CD8-positive, alpha-beta memory T cell (primary cell): ENCODE measurements around the gene HPD. TPM values are rescaled to one million over a fixed set of nuclear protein-coding genes. Genes with fewer than 3 reads are reported as not detected.
A peak's percentile ranks its signal among the peaks of the same experiment; 100 is the strongest.

ENCODE experiments used
- CTCF ChIA-PET: fragments of 350-600 bp; sonication (Branson Sonifier 250); formaldehyde crosslinking; loops from one replicate; lab custom pipeline; 2021; ENCODE audit warnings: antibody characterized with exemption; lab: Charles Lee
- POLR2A ChIA-PET: fragments of 350-600 bp; sonication (Branson Sonifier 250); formaldehyde crosslinking; loops from one replicate; lab custom pipeline; 2021; ENCODE audit warnings: antibody characterized with exemption; lab: Charles Lee
- DNase-seq, 5 donors: peaks; one replicate each; pipeline versions ENCODE4 v3.0.0 to v3.0.0-alpha.2; 2020 to 2022; ENCODE audit warnings: mixed read lengths in 1 of 5
- H3K27ac ChIP-seq: one replicate; pipeline ENCODE4 v1.7.0; 2013; ENCODE audit warnings: low read depth, mild to moderate bottlenecking, low read length, moderate library complexity
- H3K27me3 ChIP-seq: 2 replicates; pipeline ENCODE4 v1.7.0; 2013; ENCODE audit warnings: low read length, mild to moderate bottlenecking; ENCODE audit not compliant: insufficient read depth, poor library complexity, severe bottlenecking
- H3K36me3 ChIP-seq: 2 replicates; pipeline ENCODE4 v1.7.0; 2013; ENCODE audit warnings: mild to moderate bottlenecking, low read length, moderate library complexity; ENCODE audit not compliant: insufficient read depth
- H3K4me1 ChIP-seq: 2 replicates; pipeline ENCODE4 v1.7.0; 2013; ENCODE audit warnings: mild to moderate bottlenecking, low read length, moderate library complexity; ENCODE audit not compliant: insufficient read depth
- H3K4me3 ChIP-seq: 2 replicates; pipeline ENCODE4 v1.7.0; 2013; ENCODE audit warnings: mild to moderate bottlenecking, low read length
- H3K9me3 ChIP-seq: 2 replicates; pipeline ENCODE4 v1.7.0; 2013; ENCODE audit warnings: mild to moderate bottlenecking, low read length
- H3K27ac Mint-ChIP-seq, 8 donors: one replicate each; pipeline ENCODE4 v1.8.0; 2020 to 2021; ENCODE audit warnings: mixed read lengths in 8 of 8, mild to moderate bottlenecking in 6 of 8, inconsistent platforms in 3 of 8, moderate library complexity in 3 of 8
- H3K27me3 Mint-ChIP-seq, 2 donors: one replicate each; pipeline ENCODE4 v1.8.0; 2020 to 2021; ENCODE audit warnings: mixed read lengths in 2 of 2, mild to moderate bottlenecking in 1 of 2, moderate library complexity in 1 of 2
- H3K36me3 Mint-ChIP-seq, 3 donors: one replicate each; pipeline ENCODE4 v1.8.0; 2020 to 2021; ENCODE audit warnings: mixed read lengths in 3 of 3, inconsistent platforms in 1 of 3, mild to moderate bottlenecking in 1 of 3
- H3K4me1 Mint-ChIP-seq, 3 donors: one replicate each; pipeline ENCODE4 v1.8.0; 2020 to 2021; ENCODE audit warnings: mixed read lengths in 3 of 3, inconsistent platforms in 1 of 3, mild to moderate bottlenecking in 1 of 3
- H3K4me3 Mint-ChIP-seq, 7 donors: one replicate each; pipeline ENCODE4 v1.8.0; 2020 to 2021; ENCODE audit warnings: mixed read lengths in 7 of 7, mild to moderate bottlenecking in 6 of 7, moderate library complexity in 4 of 7, inconsistent platforms in 2 of 7
- H3K9me3 Mint-ChIP-seq, 5 donors: one replicate each; pipeline ENCODE4 v1.8.0; 2020 to 2022; ENCODE audit warnings: mixed read lengths in 5 of 5, mild to moderate bottlenecking in 3 of 5, moderate library complexity in 2 of 5, inconsistent platforms in 1 of 5
- polyA plus RNA-seq: library from polyadenylated mRNA; unstranded; fragments of 300-500 nt; fragmentation: Illumina TruSeq; gene quantifications from one replicate; pipeline ENCODE4 v1.2.3, GENCODE V29; 2021
- total RNA-seq, 2 experiments: library from RNA; stranded (reverse); gene quantifications; one replicate each; pipeline ENCODE4 v1.2.3, GENCODE V29; 2021

The HPD gene
- total and polyA plus RNA-seq, 3 experiments from 2014 or later, result not detected

DNA sequence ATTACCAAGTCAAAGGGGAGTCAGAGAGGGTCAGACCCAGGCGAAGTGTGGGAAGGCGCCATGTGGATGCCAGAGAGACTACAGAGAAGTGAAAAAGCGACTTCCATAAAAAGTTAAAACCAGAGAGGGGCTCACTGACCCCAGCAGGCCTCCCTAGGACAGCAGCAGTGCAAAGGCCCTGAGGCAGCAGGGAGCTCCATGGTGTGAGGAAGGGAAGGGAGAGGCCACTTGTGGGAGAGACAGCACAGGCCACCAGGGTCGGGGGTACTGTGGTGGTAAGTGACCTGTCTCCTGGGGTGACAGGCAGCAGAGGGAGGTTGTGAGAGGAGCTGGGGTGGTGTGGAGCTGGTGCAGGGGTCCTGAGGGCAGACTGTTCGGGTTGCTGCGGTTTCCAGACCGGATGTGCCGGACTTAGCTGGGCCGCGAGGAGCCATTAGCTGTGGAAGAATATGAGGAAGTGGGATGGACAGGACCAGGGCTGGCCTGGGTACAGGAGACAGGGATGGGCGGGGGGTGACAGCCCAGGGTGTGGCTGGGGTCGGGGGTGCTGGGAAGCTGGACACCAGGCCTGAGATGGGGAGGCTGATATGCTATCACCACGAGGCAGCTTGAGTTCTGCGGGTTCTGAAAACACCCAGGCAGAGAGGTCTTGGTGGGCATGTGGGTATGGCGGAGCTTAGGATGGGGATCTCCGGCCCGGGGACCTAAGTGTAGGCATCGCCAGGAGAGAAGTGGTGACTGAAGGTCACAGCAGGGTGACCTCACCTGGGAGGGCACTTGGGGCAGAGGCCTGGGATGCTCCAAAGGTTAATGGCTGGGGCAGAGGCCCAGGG, 32.1 kb downstream of the HPD start:
- DNase-seq, result peak in 1 of 5 donors; percentile 5
- no peak overlapping the region for H3K27ac ChIP-seq
- H3K9me3 Mint-ChIP-seq, result peaks cover 0 to 2% (median 0%) of the 10 kb centered on the region in 5 donors
- H3K27ac Mint-ChIP-seq, result peak overlapping the region in 6 of 8 donors; percentile 4 to 92 (median 47)
- H3K9me3 ChIP-seq, result no peaks in the 10 kb centered on the region
- H3K36me3 ChIP-seq, result peaks cover 42% of the 10 kb centered on the region
- H3K36me3 Mint-ChIP-seq, result peaks cover 0 to 85% (median 22%) of the 10 kb centered on the region in 3 donors
- H3K27me3 Mint-ChIP-seq, result no peaks in the 10 kb centered on the region
- no peaks in the 10 kb centered on the region for H3K27me3 ChIP-seq
- CTCF ChIA-PET, result interaction anchor here (1.1 to 4.7 kb wide), 5 partner anchors 10 to 63 kb away, joined by 3 to 29 read pairs (median 4); no protein-coding TSS in a partner anchor
- peak overlapping the region in 2 of 7 donors; percentile 44 to 50 for H3K4me3 Mint-ChIP-seq
- no peak overlapping the region for H3K4me3 ChIP-seq
- no peaks in the 10 kb centered on the region for H3K4me1 ChIP-seq
- POLR2A ChIA-PET, result interaction anchor here (0.5 to 0.6 kb wide), 2 partner anchors 12 to 32 kb away, joined by 3 to 6 read pairs; no protein-coding TSS in a partner anchor
- H3K4me1 Mint-ChIP-seq, result peaks cover 0 to 13% (median 7%) of the 10 kb centered on the region in 3 donors

DNA sequence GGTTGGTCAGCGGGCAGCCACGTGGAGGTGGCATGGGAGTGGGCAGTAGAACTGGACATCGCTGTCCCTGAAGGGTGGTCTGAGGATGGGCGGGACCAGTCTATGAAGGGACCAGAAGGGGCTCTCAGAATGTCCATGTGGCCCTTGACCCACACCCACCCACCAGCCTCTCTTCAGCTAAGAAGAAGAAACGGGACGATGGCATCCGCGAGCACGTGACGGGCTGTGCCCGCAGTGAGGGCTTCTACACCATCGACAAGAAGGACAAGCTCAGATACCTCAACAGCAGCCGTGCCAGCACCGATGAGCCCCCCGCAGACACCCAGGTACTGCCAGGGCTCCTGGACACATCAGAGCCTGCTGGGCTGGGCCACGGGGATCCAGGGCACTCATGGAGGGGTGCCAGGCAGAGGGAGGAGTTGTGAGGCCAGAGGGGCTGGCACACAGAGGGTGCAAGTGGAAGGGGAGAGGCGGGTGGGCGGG, 33.6 kb downstream of the HPD start:
- no peaks in the 10 kb centered on the region for H3K9me3 ChIP-seq
- Mint-ChIP-seq H3K4me3 (no peak overlapping the region), H3K27ac (peak overlapping the region in 1 of 8 donors; percentile 75), H3K27me3 (no peaks in the 10 kb centered on the region), H3K9me3 (peaks cover 0 to 2% (median 0%) of the 10 kb centered on the region in 5 donors), H3K4me1 (peaks cover 0 to 13% (median 7%) of the 10 kb centered on the region in 3 donors), H3K36me3 (peaks cover 0 to 82% (median 22%) of the 10 kb centered on the region in 3 donors)
- peak in 1 of 5 donors; percentile 23 for DNase-seq
- no peak overlapping the region for H3K27ac ChIP-seq
- H3K36me3 ChIP-seq, result peaks cover 37% of the 10 kb centered on the region
- CTCF ChIA-PET, result interaction anchor here (1.7 to 4.7 kb wide), 3 partner anchors 13 to 51 kb away, joined by 3 to 29 read pairs (median 14); no protein-coding TSS in a partner anchor
- no peak overlapping the region for H3K4me3 ChIP-seq
- no peaks in the 10 kb centered on the region for H3K4me1 ChIP-seq
- no peaks in the 10 kb centered on the region for H3K27me3 ChIP-seq
- POLR2A ChIA-PET, result interaction anchor here (0.7 kb wide), 1 partner anchor 14 kb away, joined by 5 read pairs; no protein-coding TSS in a partner anchor

DNA sequence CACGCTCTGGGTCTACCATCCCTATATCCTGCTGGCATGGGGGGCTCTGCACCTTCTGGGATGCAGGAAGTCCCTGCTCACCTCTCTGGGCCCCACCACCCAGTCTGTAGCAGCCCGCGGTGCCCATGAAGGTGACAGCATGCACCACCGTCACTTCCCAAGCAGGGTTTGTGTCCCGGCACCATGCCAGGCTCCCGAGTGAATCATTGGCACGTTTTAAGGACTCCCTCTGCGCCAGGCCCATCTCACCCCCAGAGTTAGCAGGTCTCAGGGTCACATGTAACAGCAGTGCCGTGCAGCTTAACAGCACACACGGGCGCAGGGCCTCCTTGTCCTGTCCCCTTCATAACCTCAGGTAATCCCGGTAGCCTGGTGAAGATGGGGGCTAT, 34.9 kb downstream of the HPD start:
- POLR2A ChIA-PET, result interaction anchor here (0.8 kb wide), 1 partner anchor 54 kb away, joined by 5 read pairs; no protein-coding TSS in a partner anchor
- Mint-ChIP-seq H3K36me3 (peaks cover 0 to 82% (median 15%) of the 10 kb centered on the region in 3 donors), H3K27me3 (no peaks in the 10 kb centered on the region), H3K9me3 (peaks cover 0 to 2% (median 0%) of the 10 kb centered on the region in 5 donors), H3K27ac (no peak overlapping the region), H3K4me3 (no peak overlapping the region), H3K4me1 (peaks cover 0 to 13% (median 6%) of the 10 kb centered on the region in 3 donors)
- peak in 1 of 5 donors; percentile 14 for DNase-seq
- Histone ChIP-seq H3K27me3 (no peaks in the 10 kb centered on the region), H3K4me1 (no peaks in the 10 kb centered on the region), H3K4me3 (no peak overlapping the region), H3K36me3 (peaks cover 43% of the 10 kb centered on the region), H3K9me3 (no peaks in the 10 kb centered on the region), H3K27ac (no peak overlapping the region)
- CTCF ChIA-PET, result interaction anchor here (0.9 to 4.7 kb wide), 3 partner anchors 8 to 29 kb away, joined by 3 to 29 read pairs (median 4); no protein-coding TSS in a partner anchor

DNA sequence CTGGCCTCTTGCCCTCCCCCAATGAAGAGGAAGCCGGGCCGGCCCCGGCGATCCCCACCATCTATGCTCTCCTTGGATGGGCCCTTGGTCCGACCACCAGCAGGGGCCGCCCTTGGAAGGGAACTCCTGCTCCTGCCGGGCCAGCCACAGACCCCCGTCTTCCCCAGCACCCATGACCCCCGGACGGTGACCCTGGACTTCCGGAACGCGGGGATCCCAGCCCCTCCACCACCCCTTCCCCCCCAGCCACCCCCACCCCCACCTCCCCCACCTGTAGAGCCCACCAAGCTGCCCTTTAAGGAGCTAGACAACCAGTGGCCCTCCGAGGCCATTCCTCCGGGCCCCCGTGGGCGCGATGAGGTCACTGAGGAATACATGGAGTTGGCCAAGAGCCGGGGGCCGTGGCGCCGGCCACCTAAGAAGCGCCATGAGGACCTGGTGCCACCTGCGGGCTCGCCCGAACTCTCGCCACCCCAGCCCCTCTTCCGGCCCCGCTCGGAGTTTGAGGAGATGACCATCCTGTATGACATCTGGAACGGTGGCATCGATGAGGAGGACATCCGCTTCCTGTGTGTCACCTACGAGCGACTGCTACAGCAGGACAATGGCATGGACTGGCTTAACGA, 35.4 kb downstream of the HPD start:
- Histone ChIP-seq H3K36me3 (peaks cover 38% of the 10 kb centered on the region), H3K4me3 (no peak overlapping the region), H3K4me1 (no peaks in the 10 kb centered on the region), H3K27me3 (no peaks in the 10 kb centered on the region), H3K27ac (no peak overlapping the region), H3K9me3 (no peaks in the 10 kb centered on the region)
- Mint-ChIP-seq H3K27ac (no peak overlapping the region), H3K4me1 (peaks cover 0 to 8% (median 3%) of the 10 kb centered on the region in 3 donors), H3K36me3 (peaks cover 0 to 80% (median 9%) of the 10 kb centered on the region in 3 donors), H3K27me3 (no peaks in the 10 kb centered on the region), H3K4me3 (no peak overlapping the region), H3K9me3 (peaks cover 0 to 2% (median 0%) of the 10 kb centered on the region in 5 donors)
- POLR2A ChIA-PET, result no interaction called here
- peak in 1 of 5 donors; percentile 2 for DNase-seq
- CTCF ChIA-PET, result interaction anchor here (0.9 to 4.7 kb wide), 3 partner anchors 11 to 28 kb away, joined by 3 to 29 read pairs (median 19); no protein-coding TSS in a partner anchor

DNA sequence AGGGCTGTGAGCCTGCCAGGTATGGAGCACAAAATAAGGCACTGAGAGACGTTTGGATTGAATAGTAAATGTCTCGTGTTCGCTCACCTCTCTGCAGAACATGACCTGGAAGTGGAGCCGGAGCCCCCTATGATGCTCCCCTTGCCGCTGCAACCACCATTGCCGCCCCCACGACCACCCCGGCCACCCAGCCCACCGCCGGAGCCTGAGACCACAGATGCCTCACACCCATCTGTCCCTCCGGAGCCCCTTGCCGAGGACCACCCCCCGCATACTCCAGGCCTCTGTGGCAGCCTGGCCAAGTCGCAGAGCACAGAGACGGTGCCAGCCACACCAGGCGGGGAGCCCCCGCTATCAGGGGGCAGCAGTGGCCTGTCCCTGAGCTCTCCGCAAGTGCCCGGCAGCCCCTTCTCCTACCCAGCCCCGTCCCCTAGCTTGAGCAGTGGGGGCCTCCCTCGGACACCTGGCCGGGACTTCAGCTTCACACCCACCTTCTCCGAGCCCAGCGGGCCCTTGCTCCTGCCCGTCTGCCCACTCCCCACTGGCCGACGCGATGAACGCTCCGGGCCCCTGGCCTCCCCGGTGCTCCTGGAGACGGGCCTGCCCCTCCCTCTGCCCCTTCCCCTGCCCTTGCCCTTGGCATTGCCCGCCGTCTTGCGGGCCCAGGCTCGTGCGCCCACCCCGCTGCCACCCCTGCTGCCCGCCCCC, 36.1 kb downstream of the HPD start:
- Histone ChIP-seq H3K27me3 (no peaks in the 10 kb centered on the region), H3K36me3 (peaks cover 36% of the 10 kb centered on the region), H3K4me1 (no peaks in the 10 kb centered on the region), H3K9me3 (no peaks in the 10 kb centered on the region), H3K4me3 (no peak overlapping the region), H3K27ac (no peak overlapping the region)
- H3K9me3 Mint-ChIP-seq, result peaks cover 0 to 2% (median 0%) of the 10 kb centered on the region in 5 donors
- peaks cover 0 to 8% (median 3%) of the 10 kb centered on the region in 3 donors for H3K4me1 Mint-ChIP-seq
- peaks cover 0 to 82% (median 11%) of the 10 kb centered on the region in 3 donors for H3K36me3 Mint-ChIP-seq
- DNase-seq, result peak in 1 of 5 donors; percentile 3
- no peak overlapping the region for H3K27ac Mint-ChIP-seq
- no peak overlapping the region for H3K4me3 Mint-ChIP-seq
- POLR2A ChIA-PET, result interaction anchor here (0.9 kb wide), 1 partner anchor 19 kb away, joined by 3 read pairs; no protein-coding TSS in a partner anchor
- H3K27me3 Mint-ChIP-seq, result no peaks in the 10 kb centered on the region
- CTCF ChIA-PET, result interaction anchor here (3.3 kb wide), 1 partner anchor 27 kb away, joined by 19 read pairs; no protein-coding TSS in a partner anchor

DNA sequence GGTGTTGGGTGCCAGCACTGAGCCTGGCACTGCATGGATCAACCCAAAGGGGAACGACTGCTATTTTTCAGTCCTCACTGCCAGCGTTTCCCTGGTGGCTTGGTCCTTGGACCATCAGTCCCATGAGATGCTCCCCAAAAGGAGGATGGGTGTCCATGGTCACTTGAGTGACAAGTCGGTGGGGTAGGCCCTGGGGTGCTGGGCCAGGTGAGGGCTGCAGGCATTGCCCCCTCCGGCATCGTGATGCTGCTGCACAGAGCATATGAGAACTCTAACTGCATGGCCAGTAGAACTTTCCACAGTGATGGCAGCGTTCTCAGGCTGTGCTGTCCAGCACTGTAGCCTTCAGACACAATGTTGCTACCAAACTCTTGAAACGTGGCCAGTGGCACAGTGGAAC, 38.6 kb downstream of the HPD start:
- H3K4me1 Mint-ChIP-seq, result peaks cover 5 to 15% (median 6%) of the 10 kb centered on the region in 3 donors
- no peak overlapping the region for H3K27ac Mint-ChIP-seq
- no peak overlapping the region for H3K4me3 Mint-ChIP-seq
- no peaks in the 10 kb centered on the region for H3K4me1 ChIP-seq
- H3K27ac ChIP-seq, result no peak overlapping the region
- peaks cover 6 to 84% (median 14%) of the 10 kb centered on the region in 3 donors for H3K36me3 Mint-ChIP-seq
- H3K9me3 ChIP-seq, result no peaks in the 10 kb centered on the region
- H3K4me3 ChIP-seq, result no peak overlapping the region
- ChIA-PET CTCF (interaction anchor here (1.1 to 3.3 kb wide), 2 partner anchors 8 to 25 kb away, joined by 4 to 19 read pairs; no protein-coding TSS in a partner anchor), POLR2A (interaction anchor here (0.6 kb wide), 1 partner anchor 17 kb away, joined by 3 read pairs; no protein-coding TSS in a partner anchor)
- H3K27me3 Mint-ChIP-seq, result no peaks in the 10 kb centered on the region
- H3K36me3 ChIP-seq, result peaks cover 49% of the 10 kb centered on the region
- no peaks in the 10 kb centered on the region for H3K9me3 Mint-ChIP-seq
- DNase-seq, result no peak
- no peaks in the 10 kb centered on the region for H3K27me3 ChIP-seq
